GM06990 (cell line): ENCODE results near the gene MAN1A1.

Experiments
- DNase-seq: peaks from one replicate; pipeline ENCODE4 v3.0.0-alpha.2; 2011; ENCODE audit not compliant: insufficient read length; ENCODE audit errors: extremely low read depth
- H3K27me3 ChIP-seq: replicated peaks from 2 replicates; pipeline ENCODE4 v1.6.0; 2011; ENCODE audit warnings: low read length; ENCODE audit not compliant: control insufficient read depth, insufficient read depth
- H3K36me3 ChIP-seq: 2 replicates; pipeline ENCODE4 v1.5.1; 2011; ENCODE audit warnings: low read length; ENCODE audit not compliant: control insufficient read depth, insufficient read depth
- H3K4me3 ChIP-seq: replicated peaks from 2 replicates; pipeline ENCODE4 v1.5.1; 2011; ENCODE audit warnings: low read depth, mild to moderate bottlenecking, control low read depth, low read length
- CTCF ChIP-seq: IDR thresholded peaks from 2 replicates; pipeline ENCODE4 v1.5.1; 2011; ENCODE audit warnings: low read length, control low read depth, mild to moderate bottlenecking, inconsistent platforms; ENCODE audit not compliant: insufficient read depth, poor library complexity, severe bottlenecking

MAN1A1 gene

GRCh38 chr6:119179842-119180241 is 169.7 kb downstream of the MAN1A1 start:
- Histone ChIP-seq H3K4me3 (no peak overlapping the region), H3K27me3 (no peaks in the 10 kb centered on the region), H3K36me3 (no peaks in the 10 kb centered on the region)
- no peak for DNase-seq
- no peak for TF ChIP-seq CTCF

- no peaks in the 10 kb centered on the region for H3K36me3 ChIP-seq
- H3K4me3 ChIP-seq = no peak overlapping the region
- DNase-seq = no peak
- no peak for TF ChIP-seq CTCF
- H3K27me3 ChIP-seq = no peaks in the 10 kb centered on the region
These were observed 170.5 kb downstream of the MAN1A1 start for GRCh38 chr6:119179062-119179461.

- no peak for TF ChIP-seq CTCF
- no peaks in the 10 kb centered on the region for H3K36me3 ChIP-seq
- DNase-seq = no peak
- H3K4me3 ChIP-seq = no peak overlapping the region
- H3K27me3 ChIP-seq = no peaks in the 10 kb centered on the region
These were observed 173.1 kb downstream of the MAN1A1 start for GRCh38 chr6:119176445-119176844.

- Histone ChIP-seq H3K36me3 (no peaks in the 10 kb centered on the region), H3K27me3 (no peaks in the 10 kb centered on the region), H3K4me3 (no peak overlapping the region)
- no peak for TF ChIP-seq CTCF
- no peak for DNase-seq
These were observed 174.4 kb downstream of the MAN1A1 start for GRCh38 chr6:119174879-119175817.

- Histone ChIP-seq H3K36me3 (no peaks in the 10 kb centered on the region), H3K4me3 (no peak overlapping the region), H3K27me3 (no peaks in the 10 kb centered on the region)
- DNase-seq = no peak
- no peak for TF ChIP-seq CTCF
These were observed 175.5 kb downstream of the MAN1A1 start for GRCh38 chr6:119174085-119174445.
